Activated T-cell treated with anti-CD3 and anti-CD28 coated beads for 24 hours (primary cell): Measurements from ENCODE around the gene CPHXL.

Experiments used
- DNase-seq: peaks from one replicate; pipeline ENCODE4 v3.0.0-alpha.2; 2020; ENCODE audit warnings: low read depth

CPHXL gene

GRCh38 chr16:75701361-75701760 lies 24.9 kb downstream of the CPHXL start, which contains the start of gene DUXB:
Gene DUXB, minus strand, starts transcription at chr16:75701461. Its CDS starts 43 bp downstream, at chr16:75701418.
- no peak for DNase-seq

GRCh38 chr16:75697571-75697970 lies 28.7 kb downstream of the CPHXL start:
- no peak for DNase-seq

DNA sequence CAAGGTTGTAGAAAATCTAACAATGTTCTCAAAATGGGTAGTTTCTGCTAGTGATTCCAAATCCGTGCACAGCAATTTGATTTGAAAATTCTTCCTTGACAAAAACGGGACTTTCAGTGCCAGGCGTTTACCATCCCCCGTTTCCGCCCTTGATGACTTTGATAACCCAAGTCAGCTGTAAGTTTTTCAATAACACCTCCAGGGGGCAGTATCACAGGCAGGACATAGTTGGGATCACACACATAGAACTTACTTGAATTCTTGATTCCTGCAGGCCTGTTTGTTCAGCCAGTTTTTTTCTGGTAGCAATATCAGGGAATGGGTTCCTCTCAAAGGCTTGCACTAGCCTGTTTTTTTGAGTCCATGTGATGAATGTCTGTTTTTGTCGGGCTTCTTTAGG lies 30.6 kb downstream of the CPHXL start:
- no peak for DNase-seq

DNA sequence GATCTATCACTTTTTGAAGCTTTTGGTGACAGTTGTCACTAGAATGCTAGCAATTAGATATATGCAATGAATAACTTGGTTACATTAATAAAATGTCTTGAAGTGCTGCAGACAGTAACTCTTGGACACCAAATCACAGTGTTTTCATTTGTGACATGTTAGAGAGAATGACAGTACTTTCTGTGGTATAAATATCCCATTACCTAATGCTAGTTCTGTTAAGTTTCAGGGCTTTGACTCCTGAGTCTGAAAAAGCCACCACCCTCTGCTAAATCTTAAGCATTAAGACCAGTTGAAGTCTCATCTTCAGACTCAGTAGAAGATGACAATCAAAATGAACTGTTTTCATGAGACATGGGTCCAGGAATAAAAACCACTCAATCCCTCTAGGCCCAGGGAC lies 38.9 kb downstream of the CPHXL start:
- DNase-seq: no peak

DNA sequence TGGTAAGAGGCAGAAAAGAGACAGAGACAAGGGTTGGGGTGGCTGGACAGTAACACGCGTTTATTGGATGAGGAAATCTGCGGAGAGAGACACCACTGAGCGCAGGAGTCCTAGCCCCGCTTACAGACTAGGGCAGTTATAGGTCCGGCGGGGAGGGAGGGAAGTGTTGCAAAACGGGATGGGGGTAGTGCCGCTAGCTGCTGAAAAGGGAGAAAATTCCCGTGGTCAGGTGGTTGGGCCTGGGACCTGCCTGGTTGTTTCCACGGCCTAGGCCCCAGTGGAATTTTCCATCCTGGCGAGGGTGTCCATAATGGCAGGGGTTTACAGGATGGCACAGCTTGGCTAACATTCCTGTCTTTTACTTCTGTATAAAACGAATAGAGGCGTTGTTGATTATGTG lies 44.0 kb downstream of the CPHXL start:
- no peak for DNase-seq

GRCh38 chr16:75679366-75679765 lies 46.9 kb downstream of the CPHXL start:
- no peak for DNase-seq

- no peak for DNase-seq
Observed at GRCh38 chr16:75676909-75677308, 49.4 kb downstream of the CPHXL start, which contains the start of gene CPHXL2. Gene CPHXL2, minus strand, starts transcription at chr16:75677009. Its CDS starts 10 bp downstream, at chr16:75676999.

DNA sequence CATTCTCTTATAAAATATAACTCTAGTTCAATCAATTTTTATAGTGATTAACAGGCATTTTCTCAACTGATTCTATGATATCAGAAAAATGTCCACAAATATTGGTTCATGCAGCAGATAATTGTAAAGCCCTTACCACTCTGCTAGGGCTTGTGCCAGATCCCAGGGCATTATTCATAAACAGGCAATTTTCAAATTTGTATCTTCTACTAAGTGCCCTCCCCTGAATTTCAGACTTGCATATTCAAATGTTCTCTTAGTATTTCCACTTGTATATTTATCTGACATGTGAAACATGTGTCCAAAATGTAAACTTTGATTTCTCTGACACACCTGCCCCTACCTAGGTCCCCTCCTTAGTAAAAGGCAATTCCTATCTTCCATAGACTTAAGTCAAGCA lies 58.8 kb downstream of the CPHXL start:
- DNase-seq: no peak
